SK-N-SH treated with all-trans-retinoic acid at 6 μM for 48 hours (cell line): ENCODE measurements around the gene NUP93.
"Not testable (repeated sequence)": the region's sequence is repeated elsewhere in the genome, so short reads cannot be mapped to it uniquely, and the experiment has no call there.

Source experiments
- ATAC-seq: fragments of 200-7000 bp; cut with Tn5 transposase; 3 replicates; pipeline ENCODE4 v1.9.1; 2020; ENCODE audit warnings: mild to moderate bottlenecking, moderate library complexity
- ARNTL ChIP-seq: fragments of 450-650 bp; formaldehyde crosslinking; IDR thresholded peaks from 2 replicates; pipeline ENCODE4 v1.5.0; 2020; ENCODE audit warnings: low read depth, mild to moderate bottlenecking, moderate library complexity, borderline replicate concordance
- BACH2 ChIP-seq: fragments of 250-450 bp; sonication (Bioruptor Pico); IDR thresholded peaks from 2 replicates; pipeline ENCODE4 v1.9.0; 2021; ENCODE audit warnings: mild to moderate bottlenecking, borderline replicate concordance
- CSDC2 ChIP-seq: fragments of 250-450 bp; sonication (Bioruptor Pico); IDR thresholded peaks from 2 replicates; pipeline ENCODE4 v1.5.0; 2020; ENCODE audit warnings: mild to moderate bottlenecking, moderate library complexity
- ESRRG ChIP-seq: fragments of 250-450 bp; sonication (Bioruptor Pico); IDR thresholded peaks from 2 replicates; pipeline ENCODE4 v1.6.1; 2021; ENCODE audit warnings: mild to moderate bottlenecking
- GLIS3 ChIP-seq: fragments of 250-450 bp; sonication (Bioruptor Pico); IDR thresholded peaks from 2 replicates; pipeline ENCODE4 v1.5.0; 2020; ENCODE audit warnings: mild to moderate bottlenecking, moderate library complexity
- ISL1 ChIP-seq: fragments of 250-450 bp; sonication (Bioruptor Pico); IDR thresholded peaks from 2 replicates; pipeline ENCODE4 v2.1.2; 2022; ENCODE audit warnings: mild to moderate bottlenecking, moderate library complexity
- OSR1 ChIP-seq: fragments of 250-450 bp; sonication (Bioruptor Pico); IDR thresholded peaks from 2 replicates; pipeline ENCODE4 v1.8.0; 2022; ENCODE audit warnings: moderate library complexity, mild to moderate bottlenecking, inconsistent platforms
- PPARA ChIP-seq: fragments of 250-450 bp; sonication (Bioruptor Pico); IDR thresholded peaks from 2 replicates; pipeline ENCODE4 v1.5.0; 2020; ENCODE audit warnings: mild to moderate bottlenecking, borderline replicate concordance
- RARB ChIP-seq: fragments of 250-450 bp; sonication (Bioruptor Pico); IDR thresholded peaks from 2 replicates; pipeline ENCODE4 v1.8.0; 2021; ENCODE audit warnings: mild to moderate bottlenecking, moderate library complexity
- SNAI2 ChIP-seq: fragments of 250-450 bp; sonication (Bioruptor Pico); IDR thresholded peaks from 2 replicates; pipeline ENCODE4 v1.5.0; 2020; ENCODE audit warnings: mild to moderate bottlenecking, moderate library complexity
- TCF4 ChIP-seq: fragments of 250-450 bp; sonication (Bioruptor Pico); IDR thresholded peaks from 2 replicates; pipeline ENCODE4 v1.8.0; 2021; ENCODE audit warnings: mild to moderate bottlenecking, moderate library complexity, borderline replicate concordance
- TOX ChIP-seq: fragments of 250-450 bp; sonication (Bioruptor Pico); IDR thresholded peaks from 2 replicates; pipeline ENCODE4 v1.8.0; 2021; ENCODE audit warnings: mild to moderate bottlenecking, moderate library complexity, borderline replicate concordance
- ZC3H10 ChIP-seq: fragments of 250-450 bp; sonication (Bioruptor Pico); IDR thresholded peaks from 2 replicates; pipeline ENCODE4 v1.5.1; 2021; ENCODE audit warnings: mild to moderate bottlenecking, moderate library complexity
- ZFP3 ChIP-seq: fragments of 250-450 bp; sonication (Bioruptor Pico); IDR thresholded peaks from 2 replicates; pipeline ENCODE4 v1.5.0; 2020; ENCODE audit warnings: mild to moderate bottlenecking, moderate library complexity
- ZFP30 ChIP-seq: fragments of 450-650 bp; formaldehyde crosslinking; IDR thresholded peaks from 2 replicates; pipeline ENCODE4 v1.5.0; 2022; ENCODE audit warnings: mild to moderate bottlenecking, moderate library complexity
- ZNF565 ChIP-seq: fragments of 450-650 bp; formaldehyde crosslinking; conservative IDR thresholded peaks from 2 replicates; pipeline ENCODE4 v1.5.0; 2020; ENCODE audit warnings: low read depth, mild to moderate bottlenecking, moderate library complexity
- ZNF70 ChIP-seq: fragments of 450-650 bp; formaldehyde crosslinking; IDR thresholded peaks from 2 replicates; pipeline ENCODE4 v1.5.0; 2020; ENCODE audit warnings: mild to moderate bottlenecking, moderate library complexity
- ZNF8 ChIP-seq: fragments of 450-650 bp; formaldehyde crosslinking; IDR thresholded peaks from 2 replicates; pipeline ENCODE4 v1.5.0; 2020; ENCODE audit warnings: mild to moderate bottlenecking, moderate library complexity
- TF ChIP-seq, protein P1 (sequence below): fragments of 250-450 bp; sonication (Bioruptor Pico); IDR thresholded peaks from 2 replicates; pipeline ENCODE4 v1.8.0; 2021; ENCODE audit warnings: low read depth, mild to moderate bottlenecking, moderate library complexity, borderline replicate concordance
- TF ChIP-seq, protein P2 (sequence below): fragments of 250-450 bp; sonication (Bioruptor Pico); IDR thresholded peaks from 2 replicates; pipeline ENCODE4 v1.5.1; 2020; ENCODE audit warnings: low read depth, mild to moderate bottlenecking, moderate library complexity
- TF ChIP-seq, protein P3 (sequence below): fragments of 250-450 bp; sonication (Bioruptor Pico); IDR thresholded peaks from 2 replicates; pipeline ENCODE4 v1.5.0; 2020; ENCODE audit warnings: mild to moderate bottlenecking, moderate library complexity
- TF ChIP-seq, protein P4 (sequence below): fragments of 250-450 bp; sonication (Bioruptor Pico); IDR thresholded peaks from 2 replicates; pipeline ENCODE4 v1.8.0; 2020; ENCODE audit warnings: mild to moderate bottlenecking, moderate library complexity, borderline replicate concordance
- TF ChIP-seq, protein P5 (sequence below): fragments of 250-450 bp; sonication (Bioruptor Pico); IDR thresholded peaks from 2 replicates; pipeline ENCODE4 v1.5.1; 2021; ENCODE audit warnings: mild to moderate bottlenecking, moderate library complexity

NUP93 gene

DNA sequence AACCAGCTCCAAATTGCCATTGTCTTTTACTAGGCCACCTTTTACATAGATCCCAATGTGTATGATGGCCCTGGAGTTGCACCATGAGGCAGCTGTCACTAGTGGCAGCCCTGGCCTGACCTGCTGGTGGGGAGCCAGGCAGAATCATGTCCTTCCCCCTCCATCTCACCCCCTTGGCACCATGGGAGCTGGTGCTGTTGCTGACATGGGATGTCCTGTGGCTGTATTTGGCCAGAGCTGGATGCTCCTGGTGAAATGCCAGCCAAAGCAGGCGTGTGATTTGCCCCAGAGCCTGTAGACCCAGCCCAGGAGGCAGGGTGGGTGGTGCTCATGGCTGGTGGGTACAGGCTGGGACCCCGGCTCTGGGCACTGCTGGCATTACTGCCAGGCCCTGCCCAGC is 153.7 kb downstream of the NUP93 start:
- ATAC-seq: no peak
- TF ChIP-seq ISL1 (CRISPR knock-in tag) (no peak), ZNF8 (no peak), RARB (CRISPR knock-in tag) (no peak), PPARA (no peak), BACH2 (CRISPR knock-in tag) (no peak)

DNA sequence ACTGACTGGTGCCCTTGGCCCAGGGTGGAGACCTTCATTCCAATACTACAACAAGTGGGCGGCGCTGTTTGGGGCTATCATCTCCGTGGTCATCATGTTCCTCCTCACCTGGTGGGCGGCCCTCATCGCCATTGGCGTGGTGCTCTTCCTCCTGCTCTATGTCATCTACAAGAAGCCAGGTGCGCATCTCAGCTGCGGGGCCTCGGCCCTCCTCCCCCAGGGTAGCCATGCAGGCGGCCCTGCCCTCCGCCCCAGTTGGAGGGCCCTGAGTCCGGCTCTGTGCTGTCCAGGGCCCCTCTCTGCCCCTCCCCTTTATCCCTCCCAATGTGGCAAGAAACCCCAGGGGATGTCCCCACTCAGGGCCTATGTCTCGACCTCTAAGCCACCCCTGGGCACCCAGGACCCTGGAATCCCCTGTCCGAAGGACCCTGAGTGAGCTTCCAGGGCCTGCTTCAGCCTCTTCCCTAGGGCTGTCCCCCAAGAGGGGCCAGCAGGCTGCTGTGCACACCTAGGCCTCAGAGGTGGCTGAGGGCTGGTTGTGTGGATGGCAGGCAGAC is 154.2 kb downstream of the NUP93 start:
- ATAC-seq: no peak
- no peak for TF ChIP-seq ZNF565 (CRISPR knock-in tag)

DNA sequence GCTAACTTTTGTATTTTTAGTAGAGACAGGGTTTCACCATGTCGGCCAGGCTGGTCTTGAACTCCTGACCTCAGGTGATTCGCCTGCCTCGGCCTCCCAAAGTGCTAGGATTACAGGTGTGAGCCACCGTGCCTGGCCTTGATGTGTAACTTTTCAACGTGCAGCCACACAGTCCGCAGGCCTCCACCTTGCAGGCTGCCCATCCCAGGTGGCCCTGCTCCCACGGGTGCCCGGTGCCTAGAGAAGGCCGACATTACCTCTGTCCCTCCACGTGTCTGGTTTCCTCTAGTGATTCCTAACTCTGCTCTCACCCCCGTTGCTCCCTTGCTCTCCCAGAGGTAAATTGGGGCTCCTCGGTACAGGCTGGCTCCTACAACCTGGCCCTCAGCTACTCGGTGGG is 155.0 kb downstream of the NUP93 start:
- not testable (repeated sequence) for ATAC-seq

DNA sequence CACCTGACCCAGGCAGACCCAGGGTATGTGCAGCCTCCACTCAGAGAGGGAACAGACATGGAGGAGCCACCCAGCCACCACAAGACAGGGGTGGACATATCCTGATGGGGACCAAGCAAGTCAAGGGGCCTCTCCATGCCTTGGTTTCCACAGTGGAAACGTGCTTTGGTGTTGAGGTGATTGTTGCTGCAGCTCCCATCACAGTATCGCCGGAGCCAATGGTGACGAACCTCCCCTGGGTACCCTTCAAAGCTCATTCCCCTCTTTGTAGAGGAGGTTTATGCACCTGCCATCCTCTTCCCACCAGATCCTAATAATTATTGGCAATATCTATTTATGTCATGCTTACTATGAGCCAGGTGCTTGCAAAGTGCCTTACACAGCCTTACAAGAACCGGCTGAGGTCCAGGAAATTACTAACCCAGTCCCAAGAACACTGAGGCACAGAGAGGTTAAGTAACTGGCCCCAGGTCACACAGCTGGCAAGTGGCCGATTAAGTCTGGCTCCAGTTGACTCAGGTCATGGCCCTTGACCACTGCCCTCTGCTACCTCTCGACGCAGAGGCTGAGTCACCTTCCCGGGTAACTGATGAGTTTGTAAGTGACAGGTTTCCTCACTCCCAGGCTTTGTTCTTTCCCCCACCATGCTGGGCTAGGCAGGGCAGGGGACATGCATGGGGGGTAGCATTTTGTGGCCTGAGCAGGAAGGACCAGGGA is 155.7 kb downstream of the NUP93 start:
- no peak for TF ChIP-seq BACH2 (CRISPR knock-in tag)
- no peak for TF ChIP-seq TOX (CRISPR knock-in tag)
- TF ChIP-seq ESRRG: no peak
- TF ChIP-seq CSDC2 (CRISPR knock-in tag): no peak
- TF ChIP-seq OSR1: no peak
- TF ChIP-seq, protein P1, sequence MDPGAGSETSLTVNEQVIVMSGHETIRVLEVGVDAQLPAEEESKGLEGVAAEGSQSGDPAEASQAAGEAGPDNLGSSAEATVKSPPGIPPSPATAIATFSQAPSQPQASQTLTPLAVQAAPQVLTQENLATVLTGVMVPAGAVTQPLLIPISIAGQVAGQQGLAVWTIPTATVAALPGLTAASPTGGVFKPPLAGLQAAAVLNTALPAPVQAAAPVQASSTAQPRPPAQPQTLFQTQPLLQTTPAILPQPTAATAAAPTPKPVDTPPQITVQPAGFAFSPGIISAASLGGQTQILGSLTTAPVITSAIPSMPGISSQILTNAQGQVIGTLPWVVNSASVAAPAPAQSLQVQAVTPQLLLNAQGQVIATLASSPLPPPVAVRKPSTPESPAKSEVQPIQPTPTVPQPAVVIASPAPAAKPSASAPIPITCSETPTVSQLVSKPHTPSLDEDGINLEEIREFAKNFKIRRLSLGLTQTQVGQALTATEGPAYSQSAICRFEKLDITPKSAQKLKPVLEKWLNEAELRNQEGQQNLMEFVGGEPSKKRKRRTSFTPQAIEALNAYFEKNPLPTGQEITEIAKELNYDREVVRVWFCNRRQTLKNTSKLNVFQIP (CRISPR knock-in tag): no peak
- TF ChIP-seq, protein P2, sequence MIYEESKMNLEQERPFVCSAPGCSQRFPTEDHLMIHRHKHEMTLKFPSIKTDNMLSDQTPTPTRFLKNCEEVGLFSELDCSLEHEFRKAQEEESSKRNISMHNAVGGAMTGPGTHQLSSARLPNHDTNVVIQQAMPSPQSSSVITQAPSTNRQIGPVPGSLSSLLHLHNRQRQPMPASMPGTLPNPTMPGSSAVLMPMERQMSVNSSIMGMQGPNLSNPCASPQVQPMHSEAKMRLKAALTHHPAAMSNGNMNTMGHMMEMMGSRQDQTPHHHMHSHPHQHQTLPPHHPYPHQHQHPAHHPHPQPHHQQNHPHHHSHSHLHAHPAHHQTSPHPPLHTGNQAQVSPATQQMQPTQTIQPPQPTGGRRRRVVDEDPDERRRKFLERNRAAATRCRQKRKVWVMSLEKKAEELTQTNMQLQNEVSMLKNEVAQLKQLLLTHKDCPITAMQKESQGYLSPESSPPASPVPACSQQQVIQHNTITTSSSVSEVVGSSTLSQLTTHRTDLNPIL: no peak
- ATAC-seq: no peak

DNA sequence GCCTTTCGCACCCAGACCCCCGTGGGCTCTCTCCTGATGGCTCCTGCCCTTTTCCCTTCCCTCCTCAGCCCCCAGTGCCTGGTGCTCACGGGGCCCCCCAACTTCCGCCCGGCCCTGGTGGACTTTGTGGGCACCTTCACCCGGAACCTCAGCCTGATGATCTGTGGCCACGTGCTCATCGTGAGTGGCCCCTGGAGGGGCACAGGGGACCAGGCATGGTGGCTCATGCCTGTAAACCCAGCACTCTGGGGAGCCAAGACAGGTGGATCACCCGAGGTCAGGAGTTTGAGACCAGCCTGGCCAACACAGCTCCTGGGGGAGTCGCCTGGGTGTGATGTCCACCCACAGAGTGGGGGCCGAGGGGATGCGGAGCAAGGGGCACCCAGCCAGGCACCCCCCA is 156.4 kb downstream of the NUP93 start:
- no peak for TF ChIP-seq ARNTL (CRISPR knock-in tag)
- no peak for TF ChIP-seq ISL1 (CRISPR knock-in tag)
- TF ChIP-seq RARB (CRISPR knock-in tag): no peak
- no peak for TF ChIP-seq TOX (CRISPR knock-in tag)
- TF ChIP-seq, protein P3, sequence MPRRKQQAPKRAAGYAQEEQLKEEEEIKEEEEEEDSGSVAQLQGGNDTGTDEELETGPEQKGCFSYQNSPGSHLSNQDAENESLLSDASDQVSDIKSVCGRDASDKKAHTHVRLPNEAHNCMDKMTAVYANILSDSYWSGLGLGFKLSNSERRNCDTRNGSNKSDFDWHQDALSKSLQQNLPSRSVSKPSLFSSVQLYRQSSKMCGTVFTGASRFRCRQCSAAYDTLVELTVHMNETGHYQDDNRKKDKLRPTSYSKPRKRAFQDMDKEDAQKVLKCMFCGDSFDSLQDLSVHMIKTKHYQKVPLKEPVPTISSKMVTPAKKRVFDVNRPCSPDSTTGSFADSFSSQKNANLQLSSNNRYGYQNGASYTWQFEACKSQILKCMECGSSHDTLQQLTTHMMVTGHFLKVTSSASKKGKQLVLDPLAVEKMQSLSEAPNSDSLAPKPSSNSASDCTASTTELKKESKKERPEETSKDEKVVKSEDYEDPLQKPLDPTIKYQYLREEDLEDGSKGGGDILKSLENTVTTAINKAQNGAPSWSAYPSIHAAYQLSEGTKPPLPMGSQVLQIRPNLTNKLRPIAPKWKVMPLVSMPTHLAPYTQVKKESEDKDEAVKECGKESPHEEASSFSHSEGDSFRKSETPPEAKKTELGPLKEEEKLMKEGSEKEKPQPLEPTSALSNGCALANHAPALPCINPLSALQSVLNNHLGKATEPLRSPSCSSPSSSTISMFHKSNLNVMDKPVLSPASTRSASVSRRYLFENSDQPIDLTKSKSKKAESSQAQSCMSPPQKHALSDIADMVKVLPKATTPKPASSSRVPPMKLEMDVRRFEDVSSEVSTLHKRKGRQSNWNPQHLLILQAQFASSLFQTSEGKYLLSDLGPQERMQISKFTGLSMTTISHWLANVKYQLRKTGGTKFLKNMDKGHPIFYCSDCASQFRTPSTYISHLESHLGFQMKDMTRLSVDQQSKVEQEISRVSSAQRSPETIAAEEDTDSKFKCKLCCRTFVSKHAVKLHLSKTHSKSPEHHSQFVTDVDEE (CRISPR knock-in tag): no peak
- TF ChIP-seq BACH2 (CRISPR knock-in tag): no peak
- no peak for TF ChIP-seq GLIS3
- TF ChIP-seq ZFP3 (CRISPR knock-in tag): no peak
- ATAC-seq: no peak

DNA sequence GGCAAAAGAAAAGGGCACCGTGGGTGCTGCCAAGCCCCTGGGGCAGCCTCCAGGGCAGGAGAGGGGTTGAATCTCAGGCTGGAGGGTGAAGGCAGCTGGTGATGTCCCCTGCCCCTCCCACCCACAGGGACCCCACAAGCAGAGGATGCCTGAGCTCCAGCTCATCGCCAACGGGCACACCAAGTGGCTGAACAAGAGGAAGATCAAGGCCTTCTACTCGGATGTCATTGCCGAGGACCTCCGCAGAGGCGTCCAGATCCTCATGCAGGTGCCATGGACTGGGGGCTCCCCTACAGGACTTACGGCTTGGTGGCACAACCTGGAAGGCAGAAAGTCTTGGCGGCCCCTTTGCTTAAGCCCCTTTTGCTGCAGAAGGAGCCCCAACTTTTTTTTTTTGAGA is 156.9 kb downstream of the NUP93 start:
- ATAC-seq: no peak
- TF ChIP-seq, protein P4, sequence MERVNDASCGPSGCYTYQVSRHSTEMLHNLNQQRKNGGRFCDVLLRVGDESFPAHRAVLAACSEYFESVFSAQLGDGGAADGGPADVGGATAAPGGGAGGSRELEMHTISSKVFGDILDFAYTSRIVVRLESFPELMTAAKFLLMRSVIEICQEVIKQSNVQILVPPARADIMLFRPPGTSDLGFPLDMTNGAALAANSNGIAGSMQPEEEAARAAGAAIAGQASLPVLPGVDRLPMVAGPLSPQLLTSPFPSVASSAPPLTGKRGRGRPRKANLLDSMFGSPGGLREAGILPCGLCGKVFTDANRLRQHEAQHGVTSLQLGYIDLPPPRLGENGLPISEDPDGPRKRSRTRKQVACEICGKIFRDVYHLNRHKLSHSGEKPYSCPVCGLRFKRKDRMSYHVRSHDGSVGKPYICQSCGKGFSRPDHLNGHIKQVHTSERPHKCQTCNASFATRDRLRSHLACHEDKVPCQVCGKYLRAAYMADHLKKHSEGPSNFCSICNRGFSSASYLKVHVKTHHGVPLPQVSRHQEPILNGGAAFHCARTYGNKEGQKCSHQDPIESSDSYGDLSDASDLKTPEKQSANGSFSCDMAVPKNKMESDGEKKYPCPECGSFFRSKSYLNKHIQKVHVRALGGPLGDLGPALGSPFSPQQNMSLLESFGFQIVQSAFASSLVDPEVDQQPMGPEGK (CRISPR knock-in tag): no peak
- TF ChIP-seq ZFP30 (CRISPR knock-in tag): no peak
- TF ChIP-seq, protein P5, sequence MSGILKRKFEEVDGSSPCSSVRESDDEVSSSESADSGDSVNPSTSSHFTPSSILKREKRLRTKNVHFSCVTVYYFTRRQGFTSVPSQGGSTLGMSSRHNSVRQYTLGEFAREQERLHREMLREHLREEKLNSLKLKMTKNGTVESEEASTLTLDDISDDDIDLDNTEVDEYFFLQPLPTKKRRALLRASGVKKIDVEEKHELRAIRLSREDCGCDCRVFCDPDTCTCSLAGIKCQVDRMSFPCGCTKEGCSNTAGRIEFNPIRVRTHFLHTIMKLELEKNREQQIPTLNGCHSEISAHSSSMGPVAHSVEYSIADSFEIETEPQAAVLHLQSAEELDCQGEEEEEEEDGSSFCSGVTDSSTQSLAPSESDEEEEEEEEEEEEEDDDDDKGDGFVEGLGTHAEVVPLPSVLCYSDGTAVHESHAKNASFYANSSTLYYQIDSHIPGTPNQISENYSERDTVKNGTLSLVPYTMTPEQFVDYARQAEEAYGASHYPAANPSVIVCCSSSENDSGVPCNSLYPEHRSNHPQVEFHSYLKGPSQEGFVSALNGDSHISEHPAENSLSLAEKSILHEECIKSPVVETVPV (CRISPR knock-in tag): no peak
- TF ChIP-seq RARB (CRISPR knock-in tag): no peak
- TF ChIP-seq ISL1 (CRISPR knock-in tag): no peak
- no peak for TF ChIP-seq ZC3H10
- TF ChIP-seq, protein P2: no peak
- TF ChIP-seq SNAI2 (CRISPR knock-in tag): no peak
- TF ChIP-seq CSDC2 (CRISPR knock-in tag): no peak
- TF ChIP-seq ZFP3 (CRISPR knock-in tag): no peak
- no peak for TF ChIP-seq ZNF70 (CRISPR knock-in tag)
- no peak for TF ChIP-seq TCF4 (CRISPR knock-in tag)
- TF ChIP-seq TOX (CRISPR knock-in tag): no peak
- TF ChIP-seq PPARA: no peak
